Raji (cell line): ENCODE measurements around the gene UBR3.

Experiments
- POLR2A ChIP-seq: IDR thresholded peaks from 2 replicates; pipeline ENCODE4 v1.6.1; 2011; ENCODE audit warnings: low read depth, low read length, control low read depth; ENCODE audit not compliant: insufficient read depth

The UBR3 gene

DNA sequence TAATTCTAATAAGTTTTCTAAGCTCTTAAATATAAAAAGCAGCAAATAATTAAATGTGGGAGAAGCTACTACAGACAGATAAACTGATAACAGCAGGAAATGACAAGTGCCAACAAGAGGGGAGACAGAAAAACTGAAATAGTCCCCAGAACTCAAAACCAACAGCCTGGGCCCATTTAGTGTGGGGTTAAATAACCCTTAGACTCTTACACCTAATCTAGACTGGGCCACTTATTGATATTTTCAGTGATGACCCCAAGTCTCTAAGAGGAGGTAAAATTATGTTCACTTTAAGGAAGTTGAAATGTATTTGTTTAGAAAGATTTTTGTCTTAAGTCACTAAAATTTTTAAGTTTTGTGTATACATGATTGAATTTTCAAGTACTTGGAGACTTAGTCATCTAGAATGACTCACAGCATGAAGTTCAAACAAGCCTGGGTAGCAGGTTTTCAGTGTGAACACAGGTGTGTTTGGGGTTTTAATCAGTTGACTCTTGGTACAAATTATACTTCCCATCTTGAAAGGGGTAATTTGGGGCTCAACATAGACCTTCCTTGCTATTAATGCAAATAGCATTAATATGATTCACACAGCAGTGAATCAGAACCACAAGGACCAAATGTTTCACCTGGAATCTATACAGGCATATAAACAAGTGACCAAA, 295.8 kb downstream of the UBR3 start:
- TF ChIP-seq POLR2A: no peak

GRCh38 chr2:170123593-170123992, 296.3 kb downstream of the UBR3 start:
- no peak for TF ChIP-seq POLR2A
